Heart left ventricle (tissue), 13 donors: ENCODE measurements around the gene ZNF33B.

ENCODE experiments used
- POLR2A ChIP-seq, 2 donors: fragments of 450-650 bp; IDR thresholded peaks; one replicate each; pipeline ENCODE4 v1.6.1; 2017; ENCODE audit warnings: antibody characterized with exemption in 2 of 2, mild to moderate bottlenecking in 2 of 2, moderate library complexity in 2 of 2
- TF ChIP-seq, protein P1 (sequence below), 12 donors: fragments of 200-600 bp; sonication (generic) in 4 of 12; IDR thresholded peaks; one replicate each; pipeline versions ENCODE4 v1.5.0 to v1.8.0; 2018 to 2022; ENCODE audit warnings: antibody characterized with exemption in 12 of 12, mild to moderate bottlenecking in 5 of 12
- donor health status: ischemic (EF 13 %, LVEDD 7.1; RV severe dilation, severe dysfunction).
- donor health status: DM: no; HTN: yes; CAD: no.
- donor health status: DM: no; HTN: no; CAD: no.
- donor health status: ischemic (EF 25% LVEDD 6.9; RV normal size, moderate dysfunction).
- donor health status: ischemic (EF 25% LVEDD 5.7; RV mildly dilated, moderate dysfunction).
- donor health status: ischemic (EF 35%, LVEDD 5.7; RV mildly dilated, moderate dysfunction).
- donor health status: nonischemic (EF 11% LVEDD 7.7; RV severe dilation, severe dysfunction).
- donor health status: DM: yes; HTN: yes; CAD: no.
- donor health status: PGD.
- donor health status: ischemic (EF 29% LVEDD 5.4; RV normal size, mild dysfunction).
- donor health status: nonischemic (EF 23%, LVEDD 6.1; RV moderate dilation, normal function).

DNA sequence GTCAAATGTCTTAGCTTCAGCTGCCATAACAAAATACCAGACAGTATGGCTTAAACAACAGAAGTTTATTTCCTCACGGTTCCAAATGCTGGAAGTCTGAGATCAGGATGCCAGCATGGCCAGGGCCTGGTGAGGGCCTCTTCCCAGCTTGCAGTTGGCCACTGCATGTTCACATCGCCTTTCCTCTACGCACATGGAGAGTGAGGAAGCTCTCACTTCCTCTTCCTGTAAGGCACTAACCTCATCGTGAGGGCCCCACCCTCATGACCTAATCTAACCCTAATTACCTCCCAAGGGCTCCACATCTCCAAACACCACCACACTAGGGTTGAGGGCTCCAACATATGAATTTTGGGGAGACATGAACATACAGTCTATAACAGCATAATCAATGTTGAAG is 14.4 kb downstream of the ZNF33B start:
- TF ChIP-seq, protein P1, sequence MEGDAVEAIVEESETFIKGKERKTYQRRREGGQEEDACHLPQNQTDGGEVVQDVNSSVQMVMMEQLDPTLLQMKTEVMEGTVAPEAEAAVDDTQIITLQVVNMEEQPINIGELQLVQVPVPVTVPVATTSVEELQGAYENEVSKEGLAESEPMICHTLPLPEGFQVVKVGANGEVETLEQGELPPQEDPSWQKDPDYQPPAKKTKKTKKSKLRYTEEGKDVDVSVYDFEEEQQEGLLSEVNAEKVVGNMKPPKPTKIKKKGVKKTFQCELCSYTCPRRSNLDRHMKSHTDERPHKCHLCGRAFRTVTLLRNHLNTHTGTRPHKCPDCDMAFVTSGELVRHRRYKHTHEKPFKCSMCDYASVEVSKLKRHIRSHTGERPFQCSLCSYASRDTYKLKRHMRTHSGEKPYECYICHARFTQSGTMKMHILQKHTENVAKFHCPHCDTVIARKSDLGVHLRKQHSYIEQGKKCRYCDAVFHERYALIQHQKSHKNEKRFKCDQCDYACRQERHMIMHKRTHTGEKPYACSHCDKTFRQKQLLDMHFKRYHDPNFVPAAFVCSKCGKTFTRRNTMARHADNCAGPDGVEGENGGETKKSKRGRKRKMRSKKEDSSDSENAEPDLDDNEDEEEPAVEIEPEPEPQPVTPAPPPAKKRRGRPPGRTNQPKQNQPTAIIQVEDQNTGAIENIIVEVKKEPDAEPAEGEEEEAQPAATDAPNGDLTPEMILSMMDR (IDR thresholded peaks at IDR 0.05) = no peak
- no peak for TF ChIP-seq POLR2A (IDR thresholded peaks at IDR 0.05)
